Measurements from ENCODE around the gene ITSN1.

The ITSN1 gene

GRCh38 chr21:33642896-33643657 is 776 bp downstream of the ITSN1 start:
- H3K27ac ChIP-seq: peak overlapping the region; percentile 86
- ChIA-PET CTCF (no interaction called here), POLR2A (ENCODE audit: low non-redundant PET) (no interaction called here)
- no peak for TF ChIP-seq CTCF (conservative IDR thresholded peaks at IDR 0.05; ENCODE audit: low read depth)
- DNase-seq (ENCODE audit: low spot score): peak; percentile 17

- peak; percentile 14 for DNase-seq (ENCODE audit: low spot score)
- POLR2A ChIA-PET (ENCODE audit: low non-redundant PET): no interaction called here
- no peak for TF ChIP-seq CTCF (conservative IDR thresholded peaks at IDR 0.05; ENCODE audit: low read depth)
These were observed 1.5 kb downstream of the ITSN1 start for GRCh38 chr21:33643658-33644311.

DNA sequence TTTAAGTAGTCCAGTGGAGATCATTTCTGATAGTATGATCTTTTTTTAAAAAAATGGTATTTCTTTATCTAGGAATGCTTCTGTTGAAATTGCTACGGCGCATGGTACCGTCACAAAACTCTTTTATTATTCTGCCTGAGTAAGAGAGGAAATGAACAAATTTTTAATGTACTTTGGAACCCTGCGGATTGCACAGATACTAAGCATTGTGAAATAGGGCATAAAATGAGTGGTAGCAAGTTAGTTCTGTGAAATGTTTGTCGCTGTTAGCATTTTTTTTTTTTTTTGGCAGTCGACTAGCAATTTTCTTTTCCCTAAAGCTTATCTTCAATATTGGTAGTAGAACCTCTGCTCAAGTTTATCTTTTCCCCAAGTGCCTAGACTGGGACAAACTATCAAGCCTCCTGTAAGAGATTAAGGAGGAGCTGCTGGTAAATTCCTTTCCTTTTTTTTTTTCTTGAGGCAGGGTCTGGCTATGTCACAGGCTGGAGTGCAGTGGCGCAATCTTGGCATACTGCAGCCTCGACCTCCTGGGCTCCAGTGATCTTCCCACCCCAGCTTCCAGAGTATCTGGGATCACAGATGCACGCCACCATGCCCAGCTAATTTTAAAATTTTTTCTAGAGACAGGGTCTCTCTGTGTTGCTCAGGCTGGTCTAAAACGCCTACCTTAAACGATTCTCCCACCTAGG is 2.2 kb downstream of the ITSN1 start:
- DNase-seq (ENCODE audit: low spot score): peak; percentile 13
- ChIA-PET POLR2A (ENCODE audit: low non-redundant PET) (no interaction called here), CTCF (interaction anchor here (0.6 kb wide), 2 partner anchors 210 to 1306 kb away, joined by 3 to 4 read pairs; no protein-coding TSS in a partner anchor)
- peak overlapping the region; percentile 76 for H3K27ac ChIP-seq
- TF ChIP-seq CTCF (conservative IDR thresholded peaks at IDR 0.05; ENCODE audit: low read depth): no peak

More at GRCh38 chr21:33643658-33644311, 1.5 kb downstream of the ITSN1 start:
- H3K27ac ChIP-seq: peak overlapping the region; percentile 86
- CTCF ChIA-PET: interaction anchor here (0.6 kb wide), 1 partner anchor 211 kb away, joined by 3 read pairs; no protein-coding TSS in a partner anchor

- TF ChIP-seq CTCF (conservative IDR thresholded peaks at IDR 0.05; ENCODE audit: low read depth): no peak
- no peak for DNase-seq (ENCODE audit: low spot score)
- POLR2A ChIA-PET (ENCODE audit: low non-redundant PET): no interaction called here
- H3K27ac ChIP-seq: peak overlapping the region; percentile 29; the same call in 1 of the 2 replicates
- CTCF ChIA-PET: no interaction called here
These were observed 3.4 kb downstream of the ITSN1 start for GRCh38 chr21:33645730-33646129.

GRCh38 chr21:33647587-33647986 is 5.3 kb downstream of the ITSN1 start:
- TF ChIP-seq CTCF (conservative IDR thresholded peaks at IDR 0.05; ENCODE audit: low read depth): no peak
- no peak overlapping the region for H3K27ac ChIP-seq
- POLR2A ChIA-PET (ENCODE audit: low non-redundant PET): no interaction called here
- no peak for DNase-seq (ENCODE audit: low spot score)
- CTCF ChIA-PET: no interaction called here

DNA sequence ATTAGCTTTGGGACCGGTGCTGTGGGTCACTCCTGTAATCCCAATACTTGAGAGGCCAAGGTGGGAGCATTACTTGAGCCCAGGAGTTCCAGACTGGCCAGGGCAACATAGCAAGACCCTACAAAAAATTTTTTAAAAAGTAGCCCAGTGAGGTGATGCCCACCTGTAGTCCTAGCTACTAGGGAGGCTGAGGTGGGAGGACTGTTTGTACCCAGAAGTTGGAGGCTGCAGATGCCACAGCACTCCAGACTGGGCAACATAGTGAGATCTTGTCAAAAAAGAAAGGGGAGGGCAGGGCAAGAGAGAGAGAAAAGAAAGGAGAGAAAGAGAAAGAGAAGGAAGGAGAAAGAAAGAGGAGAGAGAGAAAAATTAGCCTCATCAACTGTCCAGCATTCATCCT is 6.3 kb downstream of the ITSN1 start:
- no peak for DNase-seq (ENCODE audit: low spot score)
- CTCF ChIA-PET: no interaction called here
- POLR2A ChIA-PET (ENCODE audit: low non-redundant PET): no interaction called here
- no peak overlapping the region for H3K27ac ChIP-seq
- TF ChIP-seq CTCF (conservative IDR thresholded peaks at IDR 0.05; ENCODE audit: low read depth): no peak

Measured in RWPE1 (cell line).